ENCODE data around the gene SNRPE. TPM values are rescaled to one million over a fixed set of nuclear protein-coding genes. Genes with fewer than 3 reads are reported as not detected.

The SNRPE gene
- total RNA-seq, 1 experiment from 2014 or later = 326 TPM

DNA sequence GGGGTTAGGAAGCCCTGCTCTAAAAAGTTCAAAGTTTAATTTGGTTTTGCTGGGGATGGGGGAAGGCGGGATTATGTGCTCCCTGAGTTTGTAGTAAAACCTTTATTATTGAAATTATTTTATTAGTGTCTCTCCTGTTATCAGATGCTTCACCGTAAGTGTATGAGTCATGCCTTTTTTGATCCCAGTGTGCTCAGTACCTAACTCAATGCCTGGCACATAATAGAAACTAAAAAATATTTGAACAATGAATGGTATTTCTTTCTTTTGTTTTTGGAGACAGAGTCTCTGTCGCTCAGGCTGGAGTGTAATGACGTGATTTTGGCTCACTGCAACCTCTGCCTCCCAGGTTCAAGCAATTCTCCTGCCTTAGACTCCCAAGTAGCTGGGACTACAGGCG, 6.4 kb downstream of the SNRPE start:
- H3K9me3 Mint-ChIP-seq = no peaks in the 10 kb centered on the region
- peaks cover 7 to 20% of the 10 kb centered on the region in 2 experiments for H3K4me1 Mint-ChIP-seq
- no peak overlapping the region for H4K8ac ChIP-seq (replicated peaks; ENCODE audit: insufficient read length, low read depth, low read length)
- peaks cover 46 to 80% (median 76%) of the 10 kb centered on the region in 3 experiments for H3K36me3 Mint-ChIP-seq (ENCODE audit: insufficient read depth in 1 of 3, low read depth in 3 of 3)
- H2BK12ac ChIP-seq (ENCODE audit: insufficient read length, low read depth, low read length) = no peak overlapping the region
- no peak overlapping the region for H3K27ac Mint-ChIP-seq
- no peak overlapping the region for H3K23ac ChIP-seq (ENCODE audit: insufficient read length, low read depth, low read length)
- H3K4ac ChIP-seq (ENCODE audit: low read depth, low read length) = no peak overlapping the region
- H3K4me3 Mint-ChIP-seq = no peak overlapping the region
- no peak overlapping the region for H3K4me2 ChIP-seq (ENCODE audit: insufficient read depth, insufficient read length, low read length)
- H2AK5ac ChIP-seq (ENCODE audit: insufficient read length, low read length) = no peak overlapping the region
- H3K23me2 ChIP-seq (ENCODE audit: insufficient read length, low read depth, low read length, poor library complexity, severe bottlenecking) = no peaks in the 10 kb centered on the region
- peaks cover 10% of the 10 kb centered on the region for H3K79me1 ChIP-seq (ENCODE audit: insufficient read depth, low read depth, low read length, poor library complexity, severe bottlenecking)
- H3K27me3 ChIP-seq (ENCODE audit: insufficient read depth, low read length) = no peaks in the 10 kb centered on the region
- H2AFZ ChIP-seq (ENCODE audit: low read length) = no peak overlapping the region
- H2BK5ac ChIP-seq (ENCODE audit: insufficient read length, low read length) = no peak overlapping the region
- no peak overlapping the region for H3K18ac ChIP-seq (ENCODE audit: insufficient read length, low read depth, low read length)
- no peak overlapping the region for H2BK15ac ChIP-seq (ENCODE audit: low read depth, low read length)
- no peak overlapping the region for H3K27ac ChIP-seq (ENCODE audit: insufficient read length, low read depth, low read length)
- H3K9me3 ChIP-seq (ENCODE audit: control insufficient read depth, low read depth, low read length) = no peaks in the 10 kb centered on the region
- no peak overlapping the region for H2BK120ac ChIP-seq (ENCODE audit: low read depth, low read length, poor library complexity, severe bottlenecking)
- H4K5ac ChIP-seq (ENCODE audit: insufficient read length, low read depth, low read length) = no peak overlapping the region
- WGBS (ENCODE audit: extremely low coverage, insufficient read length, low lambda C conversion rate) = no CpG with 5 or more reads among the region's 5 CpGs
- TF ChIP-seq, protein P1, sequence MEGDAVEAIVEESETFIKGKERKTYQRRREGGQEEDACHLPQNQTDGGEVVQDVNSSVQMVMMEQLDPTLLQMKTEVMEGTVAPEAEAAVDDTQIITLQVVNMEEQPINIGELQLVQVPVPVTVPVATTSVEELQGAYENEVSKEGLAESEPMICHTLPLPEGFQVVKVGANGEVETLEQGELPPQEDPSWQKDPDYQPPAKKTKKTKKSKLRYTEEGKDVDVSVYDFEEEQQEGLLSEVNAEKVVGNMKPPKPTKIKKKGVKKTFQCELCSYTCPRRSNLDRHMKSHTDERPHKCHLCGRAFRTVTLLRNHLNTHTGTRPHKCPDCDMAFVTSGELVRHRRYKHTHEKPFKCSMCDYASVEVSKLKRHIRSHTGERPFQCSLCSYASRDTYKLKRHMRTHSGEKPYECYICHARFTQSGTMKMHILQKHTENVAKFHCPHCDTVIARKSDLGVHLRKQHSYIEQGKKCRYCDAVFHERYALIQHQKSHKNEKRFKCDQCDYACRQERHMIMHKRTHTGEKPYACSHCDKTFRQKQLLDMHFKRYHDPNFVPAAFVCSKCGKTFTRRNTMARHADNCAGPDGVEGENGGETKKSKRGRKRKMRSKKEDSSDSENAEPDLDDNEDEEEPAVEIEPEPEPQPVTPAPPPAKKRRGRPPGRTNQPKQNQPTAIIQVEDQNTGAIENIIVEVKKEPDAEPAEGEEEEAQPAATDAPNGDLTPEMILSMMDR (conservative IDR thresholded peaks at IDR 0.05) = no peak
- no peak overlapping the region for H4K91ac ChIP-seq (ENCODE audit: insufficient read length, low read depth, low read length)
- H3K27me3 Mint-ChIP-seq (ENCODE audit: low read depth) = no peaks in the 10 kb centered on the region
- no peak overlapping the region for H3K56ac ChIP-seq (ENCODE audit: insufficient read length, low read depth, low read length)
- no peak overlapping the region for H3K9ac ChIP-seq (ENCODE audit: extremely low read depth, insufficient read length, low read length)
- no peak overlapping the region for H3T11ph ChIP-seq (ENCODE audit: low read length)
- H3K79me2 ChIP-seq (ENCODE audit: insufficient read depth, low read length) = peaks cover 2% of the 10 kb centered on the region; the same call in 1 of the 2 replicates
- no peaks in the 10 kb centered on the region for H4K20me1 ChIP-seq (ENCODE audit: control insufficient read depth, insufficient read depth, insufficient read length)
- H3K14ac ChIP-seq (ENCODE audit: insufficient read depth, low read length) = no peak overlapping the region
- no peak for DNase-seq
- no peak overlapping the region for H2BK20ac ChIP-seq (ENCODE audit: low read depth, low read length, poor library complexity, severe bottlenecking)
- peaks cover 2% of the 10 kb centered on the region; the same call in 1 of the 2 replicates for H3K4me1 ChIP-seq (ENCODE audit: insufficient read depth, low read length)

Data from H9 (cell line).